Activated naive CD4-positive, alpha-beta T cell treated with anti-CD3 and anti-CD28 coated beads, Interleukin-2, amount 10 ng/mL, durations not matched to agents 7 days and 5 days (primary cell): ENCODE results near the gene SLC45A1.

ENCODE experiments used
- CTCF ChIA-PET: fragments of 350-600 bp; sonication (Branson Sonifier 250); formaldehyde crosslinking; loops from one replicate; lab custom pipeline; 2021; ENCODE audit warnings: antibody characterized with exemption; lab: Charles Lee
- DNase-seq: peaks from one replicate; pipeline ENCODE4 v3.0.0-alpha.2; 2020
- H3K27ac Mint-ChIP-seq: one replicate; pipeline ENCODE4 v1.8.0; 2021; ENCODE audit warnings: mild to moderate bottlenecking, moderate library complexity, mixed read lengths
- H3K27me3 Mint-ChIP-seq: one replicate; pipeline ENCODE4 v1.8.0; 2021; ENCODE audit warnings: mild to moderate bottlenecking, mixed read lengths
- H3K36me3 Mint-ChIP-seq: one replicate; pipeline ENCODE4 v1.8.0; 2021; ENCODE audit warnings: mixed read lengths
- H3K4me1 Mint-ChIP-seq: one replicate; pipeline ENCODE4 v1.8.0; 2021; ENCODE audit warnings: mixed read lengths
- H3K4me3 Mint-ChIP-seq: one replicate; pipeline ENCODE4 v1.8.0; 2021; ENCODE audit warnings: mild to moderate bottlenecking, moderate library complexity, mixed read lengths
- H3K9me3 Mint-ChIP-seq: one replicate; pipeline ENCODE4 v1.8.0; 2021; ENCODE audit warnings: mixed read lengths

SLC45A1 gene

GRCh38 chr1:8315573-8316475 is 2.1 kb upstream of the SLC45A1 start:
- CTCF ChIA-PET, result interaction anchor here (0.8 to 7.8 kb wide), 10 partner anchors 14 to 333 kb away, joined by 3 to 105 read pairs (median 6); no protein-coding TSS in a partner anchor
- Mint-ChIP-seq H3K9me3 (no peaks in the 10 kb centered on the region), H3K4me1 (peaks cover 24% of the 10 kb centered on the region), H3K36me3 (no peaks in the 10 kb centered on the region), H3K4me3 (no peak overlapping the region), H3K27me3 (peaks cover 70% of the 10 kb centered on the region), H3K27ac (no peak overlapping the region)
- DNase-seq, result no peak

GRCh38 chr1:8318436-8318835 is 522 bp downstream of the SLC45A1 start:
- no peaks in the 10 kb centered on the region for H3K9me3 Mint-ChIP-seq
- peaks cover 71% of the 10 kb centered on the region for H3K27me3 Mint-ChIP-seq
- CTCF ChIA-PET, result interaction anchor here (2.0 kb wide), 1 partner anchor 303 kb away, joined by 6 read pairs; no protein-coding TSS in a partner anchor
- H3K27ac Mint-ChIP-seq, result no peak overlapping the region
- no peaks in the 10 kb centered on the region for H3K36me3 Mint-ChIP-seq
- peak; percentile 26 for DNase-seq
- peak overlapping the region; percentile 64 for H3K4me3 Mint-ChIP-seq
- H3K4me1 Mint-ChIP-seq, result peaks cover 24% of the 10 kb centered on the region

GRCh38 chr1:8321612-8322011 is 3.7 kb downstream of the SLC45A1 start:
- Mint-ChIP-seq H3K9me3 (no peaks in the 10 kb centered on the region), H3K4me3 (no peak overlapping the region), H3K36me3 (no peaks in the 10 kb centered on the region), H3K4me1 (peaks cover 9% of the 10 kb centered on the region), H3K27me3 (peaks cover 42% of the 10 kb centered on the region), H3K27ac (no peak overlapping the region)
- no peak for DNase-seq
- CTCF ChIA-PET, result no interaction called here

GRCh38 chr1:8323706-8324105 is 5.8 kb downstream of the SLC45A1 start:
- DNase-seq, result no peak
- Mint-ChIP-seq H3K4me3 (no peak overlapping the region), H3K27ac (no peak overlapping the region), H3K9me3 (no peaks in the 10 kb centered on the region), H3K4me1 (peaks cover 1% of the 10 kb centered on the region), H3K27me3 (peaks cover 24% of the 10 kb centered on the region), H3K36me3 (no peaks in the 10 kb centered on the region)
- CTCF ChIA-PET, result interaction anchor here (1.4 kb wide), 1 partner anchor 9 kb away, joined by 7 read pairs; no protein-coding TSS in a partner anchor

GRCh38 chr1:8324176-8324810 is 6.4 kb downstream of the SLC45A1 start:
- Mint-ChIP-seq H3K27me3 (peaks cover 21% of the 10 kb centered on the region), H3K4me3 (no peak overlapping the region), H3K4me1 (no peaks in the 10 kb centered on the region), H3K36me3 (no peaks in the 10 kb centered on the region), H3K9me3 (no peaks in the 10 kb centered on the region), H3K27ac (no peak overlapping the region)
- no peak for DNase-seq
- CTCF ChIA-PET, result interaction anchor here (1.4 kb wide), 1 partner anchor 10 kb away, joined by 7 read pairs; no protein-coding TSS in a partner anchor

GRCh38 chr1:8325771-8326170 is 7.9 kb downstream of the SLC45A1 start:
- Mint-ChIP-seq H3K27me3 (peaks cover 6% of the 10 kb centered on the region), H3K4me3 (no peak overlapping the region), H3K9me3 (no peaks in the 10 kb centered on the region), H3K4me1 (no peaks in the 10 kb centered on the region), H3K36me3 (no peaks in the 10 kb centered on the region), H3K27ac (no peak overlapping the region)
- DNase-seq, result no peak
- CTCF ChIA-PET, result interaction anchor here (0.9 kb wide), 1 partner anchor 311 kb away, joined by 4 read pairs; no protein-coding TSS in a partner anchor

GRCh38 chr1:8326265-8326664 is 8.4 kb downstream of the SLC45A1 start:
- CTCF ChIA-PET, result interaction anchor here (0.9 kb wide), 1 partner anchor 311 kb away, joined by 4 read pairs; no protein-coding TSS in a partner anchor
- DNase-seq, result no peak
- Mint-ChIP-seq H3K27ac (no peak overlapping the region), H3K4me3 (no peak overlapping the region), H3K36me3 (no peaks in the 10 kb centered on the region), H3K9me3 (no peaks in the 10 kb centered on the region), H3K4me1 (no peaks in the 10 kb centered on the region), H3K27me3 (peaks cover 4% of the 10 kb centered on the region)

GRCh38 chr1:8328271-8328670 is 10.4 kb downstream of the SLC45A1 start:
- CTCF ChIA-PET, result no interaction called here
- H3K4me3 Mint-ChIP-seq, result no peak overlapping the region
- no peak for DNase-seq
- no peaks in the 10 kb centered on the region for H3K36me3 Mint-ChIP-seq
- no peaks in the 10 kb centered on the region for H3K27me3 Mint-ChIP-seq
- no peaks in the 10 kb centered on the region for H3K9me3 Mint-ChIP-seq
- no peaks in the 10 kb centered on the region for H3K4me1 Mint-ChIP-seq
- no peak overlapping the region for H3K27ac Mint-ChIP-seq

GRCh38 chr1:8329439-8329838 is 11.5 kb downstream of the SLC45A1 start:
- H3K4me3 Mint-ChIP-seq, result no peak overlapping the region
- CTCF ChIA-PET, result interaction anchor here (1.3 kb wide), 1 partner anchor 20 kb away, joined by 6 read pairs; no protein-coding TSS in a partner anchor
- H3K9me3 Mint-ChIP-seq, result no peaks in the 10 kb centered on the region
- no peaks in the 10 kb centered on the region for H3K27me3 Mint-ChIP-seq
- no peaks in the 10 kb centered on the region for H3K36me3 Mint-ChIP-seq
- H3K4me1 Mint-ChIP-seq, result no peaks in the 10 kb centered on the region
- no peak overlapping the region for H3K27ac Mint-ChIP-seq
- DNase-seq, result no peak

- CTCF ChIA-PET, result interaction anchor here (1.3 kb wide), 1 partner anchor 19 kb away, joined by 6 read pairs; no protein-coding TSS in a partner anchor
- Mint-ChIP-seq H3K27me3 (no peaks in the 10 kb centered on the region), H3K4me1 (no peaks in the 10 kb centered on the region), H3K36me3 (no peaks in the 10 kb centered on the region), H3K9me3 (no peaks in the 10 kb centered on the region), H3K27ac (no peak overlapping the region), H3K4me3 (no peak overlapping the region)
- no peak for DNase-seq
Observed at GRCh38 chr1:8329858-8330257, 11.9 kb downstream of the SLC45A1 start.

- no peak overlapping the region for H3K27ac Mint-ChIP-seq
- H3K36me3 Mint-ChIP-seq, result no peaks in the 10 kb centered on the region
- no peaks in the 10 kb centered on the region for H3K9me3 Mint-ChIP-seq
- DNase-seq, result no peak
- CTCF ChIA-PET, result interaction anchor here (1.3 kb wide), 1 partner anchor 19 kb away, joined by 6 read pairs; no protein-coding TSS in a partner anchor
- H3K4me3 Mint-ChIP-seq, result no peak overlapping the region
- no peaks in the 10 kb centered on the region for H3K4me1 Mint-ChIP-seq
- H3K27me3 Mint-ChIP-seq, result no peaks in the 10 kb centered on the region
Observed at GRCh38 chr1:8330271-8331125, 12.6 kb downstream of the SLC45A1 start.

- no peak overlapping the region for H3K27ac Mint-ChIP-seq
- no peaks in the 10 kb centered on the region for H3K36me3 Mint-ChIP-seq
- peaks cover 3% of the 10 kb centered on the region for H3K9me3 Mint-ChIP-seq
- no peak overlapping the region for H3K4me3 Mint-ChIP-seq
- CTCF ChIA-PET, result no interaction called here
- no peaks in the 10 kb centered on the region for H3K27me3 Mint-ChIP-seq
- no peaks in the 10 kb centered on the region for H3K4me1 Mint-ChIP-seq
- DNase-seq, result no peak
Observed at GRCh38 chr1:8332806-8333205, 14.9 kb downstream of the SLC45A1 start.

- peaks cover 3% of the 10 kb centered on the region for H3K9me3 Mint-ChIP-seq
- no peak for DNase-seq
- no peaks in the 10 kb centered on the region for H3K4me1 Mint-ChIP-seq
- no peaks in the 10 kb centered on the region for H3K27me3 Mint-ChIP-seq
- H3K4me3 Mint-ChIP-seq, result no peak overlapping the region
- no peaks in the 10 kb centered on the region for H3K36me3 Mint-ChIP-seq
- H3K27ac Mint-ChIP-seq, result no peak overlapping the region
- CTCF ChIA-PET, result interaction anchor here (0.7 kb wide), 1 partner anchor 317 kb away, joined by 3 read pairs; no protein-coding TSS in a partner anchor
Observed at GRCh38 chr1:8333246-8333987, 15.5 kb downstream of the SLC45A1 start.
